Measurements from ENCODE around the gene GNG12.

GNG12 gene

DNA sequence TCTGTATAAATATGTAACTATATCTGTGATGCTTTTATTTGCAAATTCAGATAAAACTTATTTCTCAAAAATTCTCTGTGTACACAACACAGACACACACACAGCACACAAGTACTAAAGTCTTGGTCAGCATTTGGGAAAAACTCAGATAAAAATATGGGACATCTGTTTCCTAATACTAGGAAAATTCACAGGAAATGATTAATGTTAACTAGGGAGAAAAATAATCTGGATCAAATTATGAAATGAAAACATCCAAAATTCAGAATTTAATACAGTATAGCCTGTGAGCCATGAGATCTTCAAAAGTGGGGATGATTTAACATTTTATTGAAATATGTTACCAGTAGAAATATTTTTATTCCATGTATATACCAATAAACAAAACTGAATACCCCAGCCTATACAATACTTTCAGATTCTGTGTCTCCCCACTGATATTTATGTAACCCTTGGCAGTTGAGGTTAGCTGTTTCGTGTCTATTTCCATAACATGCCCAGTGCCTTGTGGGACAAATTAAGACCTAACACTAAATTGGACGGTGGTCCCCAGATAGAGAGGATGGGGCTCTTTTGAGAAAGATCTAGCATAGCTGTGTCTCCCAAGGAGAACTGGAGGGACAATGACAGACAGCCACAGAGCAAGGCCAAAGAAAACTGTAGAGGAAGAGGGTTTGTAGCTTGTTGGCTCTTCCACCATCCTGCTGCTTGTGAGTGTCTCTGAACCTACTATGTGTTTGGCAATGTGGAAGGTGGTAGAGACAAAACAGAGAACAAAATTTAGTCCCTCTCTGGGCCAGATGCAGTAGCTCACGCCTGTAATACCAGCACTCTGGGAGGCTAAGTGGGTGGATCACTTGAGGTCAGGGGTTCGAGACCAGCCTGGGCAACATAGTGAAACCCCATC is 47.2 kb downstream of the GNG12 start:
- no peak for DNase-seq (ENCODE audit: low read depth in 2 of 2)

DNA sequence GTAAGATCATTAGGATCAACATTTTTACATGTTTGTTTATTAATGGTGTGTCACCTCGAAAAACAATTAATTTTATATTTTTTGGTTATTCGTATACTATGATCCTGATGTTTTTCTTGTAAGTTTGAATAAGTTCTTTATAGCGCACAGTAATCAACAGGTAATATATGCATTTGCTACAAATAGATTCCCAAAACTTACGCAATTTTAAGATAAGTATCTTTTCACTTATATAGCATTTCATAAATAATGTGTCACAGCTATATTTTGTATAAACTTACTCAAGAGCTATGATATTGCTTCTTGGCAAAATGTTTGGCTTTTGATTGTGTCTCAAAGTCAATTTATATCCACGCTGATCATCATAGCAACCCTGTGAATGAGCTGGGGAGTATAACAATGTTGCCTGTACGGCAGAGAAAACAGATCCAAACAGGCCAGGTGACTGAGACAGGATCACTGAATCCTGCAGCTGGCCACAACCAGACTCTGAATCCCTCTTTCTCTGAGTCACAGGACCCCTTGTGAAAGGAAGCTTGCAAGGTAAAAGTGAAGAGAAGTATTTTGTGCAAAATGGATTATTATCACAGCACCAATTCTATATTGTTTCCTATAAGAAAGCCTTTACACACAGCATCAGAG is 48.6 kb downstream of the GNG12 start:
- no peak for DNase-seq (ENCODE audit: low read depth in 2 of 2)

DNA sequence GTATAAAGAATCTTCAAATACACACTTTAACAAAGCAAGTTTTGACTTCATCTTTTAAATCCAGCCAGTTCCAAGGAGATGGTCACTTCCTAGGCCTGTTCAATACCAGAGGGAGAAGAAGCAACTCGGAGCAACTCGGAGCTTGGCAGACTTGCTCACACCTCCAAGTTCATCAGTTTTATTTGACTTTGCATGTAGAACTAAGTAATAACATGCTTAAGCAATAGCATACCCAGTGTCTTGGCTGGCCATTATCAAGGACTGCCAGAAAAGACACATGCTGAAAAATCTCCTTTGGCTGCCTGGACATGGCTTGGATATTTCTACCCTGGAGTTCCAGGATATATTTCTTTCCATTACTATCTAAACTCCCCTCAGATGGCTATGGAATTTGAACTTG is 52.6 kb downstream of the GNG12 start:
- no peak for DNase-seq (ENCODE audit: low read depth in 2 of 2)

DNA sequence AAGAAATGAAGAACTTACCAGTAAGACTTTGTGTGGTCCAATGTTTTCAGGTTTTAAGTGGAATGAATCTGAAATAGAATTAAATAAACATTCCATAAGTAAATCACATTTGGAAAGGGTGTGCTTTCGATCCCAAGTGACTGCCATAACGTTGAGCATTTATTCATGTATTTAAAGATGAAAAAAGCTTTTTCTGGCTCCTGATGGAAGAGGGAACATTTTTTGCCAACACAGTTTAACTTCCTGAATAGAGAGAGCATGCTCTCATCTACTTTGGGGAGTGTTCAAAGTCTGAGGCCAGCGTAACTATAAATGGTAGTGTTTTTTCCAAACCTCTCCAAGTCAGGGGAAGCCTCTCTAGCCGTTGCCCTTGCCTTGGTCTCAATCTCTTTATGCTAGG is 55.8 kb downstream of the GNG12 start:
- DNase-seq (ENCODE audit: low read depth in 2 of 2), result no peak

DNA sequence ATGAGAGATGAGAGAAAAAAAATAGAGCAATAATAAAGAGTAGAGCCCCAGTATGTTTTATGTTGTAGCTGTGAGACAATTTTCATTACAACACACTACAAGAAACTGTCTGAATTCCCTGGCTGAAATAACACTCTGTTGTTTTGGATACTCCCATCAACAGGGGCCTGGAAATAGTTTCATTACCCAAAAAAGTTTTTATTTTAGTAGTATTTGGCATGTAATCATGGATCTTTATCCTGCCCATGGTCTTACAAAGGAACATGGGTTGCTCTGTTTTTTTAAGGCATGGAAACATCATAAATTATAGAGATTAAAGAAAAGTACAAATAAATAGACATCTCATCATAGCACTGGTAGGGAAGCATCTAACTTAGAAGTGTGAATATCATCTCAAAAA is 56.3 kb downstream of the GNG12 start:
- no peak for DNase-seq (ENCODE audit: low read depth in 2 of 2)

DNA sequence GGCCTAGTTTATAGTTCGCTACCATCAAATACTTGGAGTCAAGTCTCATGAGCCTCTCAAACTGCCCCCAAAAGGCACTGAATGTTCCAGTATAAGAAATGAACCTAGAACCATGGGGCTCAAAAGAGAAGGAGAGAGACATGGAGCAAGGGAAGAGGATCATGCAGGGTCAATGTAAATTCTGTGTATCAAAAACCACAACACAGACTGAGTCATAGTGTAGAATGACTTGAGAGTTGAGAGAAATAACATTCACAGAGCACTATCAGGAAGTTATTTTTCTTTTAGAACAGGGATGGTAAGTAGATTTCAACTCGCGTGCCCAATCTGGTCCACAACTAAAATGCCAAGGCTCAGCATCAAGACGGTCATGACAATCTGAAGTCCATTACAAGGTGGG is 59.8 kb downstream of the GNG12 start:
- DNase-seq (ENCODE audit: low read depth in 2 of 2), result no peak

DNA sequence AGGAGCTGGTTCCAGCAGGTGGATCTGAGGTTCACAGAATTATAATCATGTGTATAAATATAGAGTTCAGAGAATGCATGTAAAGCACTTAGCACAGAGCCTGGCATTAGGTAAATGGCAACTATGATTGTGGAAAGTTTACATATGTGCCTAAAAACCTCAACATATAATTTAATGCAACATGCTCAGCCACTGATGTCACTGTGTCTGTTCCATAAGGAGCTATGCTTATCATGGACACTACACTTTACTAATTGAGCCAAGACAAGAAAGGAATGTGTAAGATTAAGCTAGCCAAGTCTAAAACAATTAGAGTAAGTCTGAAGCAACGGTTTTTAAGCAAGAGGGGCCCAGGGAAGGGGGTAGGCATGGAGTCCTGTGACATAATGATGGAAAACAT is 61.5 kb downstream of the GNG12 start:
- DNase-seq (ENCODE audit: low read depth in 2 of 2), result no peak

DNA sequence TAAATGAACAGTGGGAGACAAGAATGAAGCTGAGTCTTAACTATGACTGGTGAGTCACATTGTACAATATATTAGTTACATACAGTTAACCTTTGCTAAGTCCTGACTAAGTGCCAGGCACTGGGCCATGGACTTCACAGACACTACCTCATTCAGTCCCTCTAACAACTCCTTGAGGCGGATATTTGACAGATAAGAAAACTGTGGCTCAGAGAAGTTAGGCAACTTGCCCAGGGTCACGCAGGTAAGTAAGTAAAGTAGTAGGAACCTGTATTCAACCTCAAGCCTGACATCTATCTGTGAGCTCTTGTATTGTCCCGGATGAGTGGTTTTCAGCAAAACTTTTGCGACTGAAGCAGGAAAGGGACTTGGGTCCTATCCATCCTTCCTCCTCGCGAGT is 62.1 kb downstream of the GNG12 start:
- no peak for DNase-seq (ENCODE audit: low read depth in 2 of 2)

DNA sequence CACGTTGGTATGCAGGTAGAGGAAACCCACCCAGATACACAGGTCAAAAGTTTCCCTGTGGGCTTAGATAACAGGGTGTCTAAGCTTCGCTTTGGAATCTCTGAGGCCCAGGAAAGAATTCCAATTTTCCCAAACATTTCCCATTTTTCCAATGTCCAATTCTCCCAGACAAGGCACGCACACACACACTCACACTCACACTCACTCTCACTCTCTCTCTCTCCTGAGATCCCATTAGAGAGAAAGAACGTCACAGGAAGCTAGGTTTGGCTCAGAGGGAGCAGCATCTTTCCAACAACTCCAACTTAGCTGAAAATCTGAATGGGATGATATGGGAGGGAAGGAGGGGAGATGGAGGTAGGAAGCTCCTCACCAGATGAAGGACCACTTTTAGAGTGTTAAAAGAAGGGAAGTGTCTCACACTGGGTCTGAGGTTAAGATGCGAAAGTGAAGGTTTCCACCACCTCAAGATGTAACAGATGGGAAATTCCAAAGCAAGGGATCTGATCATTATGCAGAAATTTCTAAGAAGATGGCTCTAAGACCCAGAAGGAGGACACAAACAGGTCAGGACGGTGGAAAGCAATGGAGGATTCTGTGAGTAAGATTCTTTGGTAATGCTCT is 63.5 kb downstream of the GNG12 start:
- no peak for DNase-seq (ENCODE audit: low read depth in 2 of 2)

DNA sequence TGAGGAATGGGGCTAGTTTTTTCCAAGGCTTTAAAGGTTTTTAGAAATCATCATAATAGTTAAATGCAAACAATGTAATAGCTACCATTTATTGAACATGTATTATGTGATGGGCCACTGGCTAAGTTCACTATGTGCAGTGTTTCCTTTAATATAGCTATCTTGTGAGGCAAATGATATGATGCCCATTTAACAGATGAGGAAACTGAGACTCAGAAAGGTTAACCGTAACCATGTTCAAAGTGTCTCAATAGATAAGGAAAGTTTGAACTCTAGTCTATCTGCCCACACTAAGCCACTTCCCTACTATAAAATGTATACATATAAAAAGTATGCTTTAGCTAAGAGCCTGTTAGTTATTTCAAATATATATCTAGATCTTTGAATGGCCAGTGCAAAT is 64.8 kb downstream of the GNG12 start:
- DNase-seq (ENCODE audit: low read depth in 2 of 2), result no peak

DNA sequence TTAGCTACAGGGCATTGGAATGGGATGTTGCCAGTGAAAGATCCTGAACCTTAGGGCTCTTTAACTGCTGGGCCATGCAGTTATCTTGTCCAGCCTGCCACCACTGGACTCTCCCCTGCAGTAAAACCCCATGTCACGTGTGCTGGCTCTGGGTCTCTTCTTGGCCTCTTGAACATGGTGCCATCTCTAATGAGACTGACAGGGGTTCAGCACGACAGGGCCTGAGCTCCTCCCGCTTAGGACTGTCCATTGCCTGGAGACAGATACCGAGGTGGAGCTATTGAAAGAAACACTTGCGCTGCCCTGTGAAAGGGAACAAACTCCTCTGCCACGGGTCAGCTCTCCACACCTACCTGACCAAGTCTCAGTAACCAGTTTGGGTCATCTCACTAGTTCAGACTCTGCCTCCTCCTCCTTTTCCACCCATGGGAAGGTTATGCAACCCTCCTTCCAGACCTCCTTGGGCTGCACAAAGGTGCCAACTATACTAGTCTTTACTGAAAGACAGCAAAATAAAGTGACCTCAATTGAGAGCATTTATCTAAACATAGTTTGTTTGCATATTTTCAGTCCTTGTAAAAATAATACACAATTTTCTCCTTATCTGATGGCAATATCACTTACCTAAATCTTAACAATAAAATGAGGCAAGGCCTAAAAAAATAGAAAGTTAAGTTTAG is 66.0 kb downstream of the GNG12 start:
- no peak for DNase-seq (ENCODE audit: low read depth in 2 of 2)

DNA sequence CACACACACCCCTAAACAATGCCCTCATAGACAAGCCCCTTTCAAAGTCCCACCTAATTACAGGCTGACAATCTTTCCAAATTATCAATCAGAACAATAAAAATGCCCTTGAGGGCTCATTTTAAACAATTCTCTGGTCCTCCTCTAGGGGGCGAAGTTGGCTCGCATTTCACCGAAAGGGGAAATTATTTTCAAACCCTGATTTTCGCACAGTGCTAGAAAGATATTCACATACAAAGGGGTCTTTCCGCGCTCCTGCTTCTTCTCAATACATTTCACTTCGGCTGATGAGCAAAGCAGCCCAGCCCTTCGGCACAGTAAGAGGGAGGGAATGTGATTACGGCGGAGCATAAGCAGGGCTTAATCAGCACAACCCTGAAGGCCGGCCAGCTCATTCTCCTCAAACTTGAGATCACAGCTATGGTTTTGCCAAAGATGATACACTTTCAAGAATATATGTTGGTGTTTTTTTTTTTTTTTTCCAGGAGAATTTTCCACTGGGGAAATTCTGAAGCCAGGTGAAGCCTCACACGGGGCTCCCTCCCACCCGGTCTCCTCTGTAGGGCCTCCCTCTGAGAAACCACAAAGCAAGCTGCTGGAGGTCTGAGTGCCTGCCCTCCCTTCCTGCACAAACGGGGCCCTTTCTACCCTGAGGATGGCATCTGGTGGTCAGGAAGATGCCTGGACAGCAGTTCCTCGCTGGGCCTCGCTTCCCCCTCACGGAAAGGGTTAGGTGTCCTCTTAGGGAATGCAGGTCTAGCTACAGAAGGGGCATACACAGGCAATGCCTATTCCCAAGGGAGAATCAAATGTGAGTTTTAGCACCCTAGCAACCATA is 66.9 kb downstream of the GNG12 start:
- peak; percentile 74 to 76 for DNase-seq (ENCODE audit: low read depth in 2 of 2)

DNA sequence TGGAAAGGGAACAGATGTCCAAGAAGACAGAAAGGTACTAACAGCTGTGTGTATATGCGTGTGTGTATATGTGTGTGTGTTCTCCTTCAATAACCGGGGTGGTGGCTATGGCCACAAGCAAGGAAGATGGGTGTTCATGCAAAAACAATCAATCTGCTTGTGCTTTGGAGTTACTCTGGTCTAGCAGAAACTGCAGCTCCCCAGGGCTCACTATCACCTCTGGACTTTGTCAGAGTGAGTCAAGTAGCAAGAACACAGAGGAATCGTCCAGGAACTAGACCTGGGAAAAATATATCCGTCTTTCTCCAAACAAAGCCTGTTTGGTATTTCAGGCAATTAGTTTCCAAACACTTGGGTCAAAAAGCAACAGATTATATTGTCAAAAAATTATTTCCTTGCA is 68.6 kb downstream of the GNG12 start:
- DNase-seq (ENCODE audit: low read depth in 2 of 2), result no peak

DNA sequence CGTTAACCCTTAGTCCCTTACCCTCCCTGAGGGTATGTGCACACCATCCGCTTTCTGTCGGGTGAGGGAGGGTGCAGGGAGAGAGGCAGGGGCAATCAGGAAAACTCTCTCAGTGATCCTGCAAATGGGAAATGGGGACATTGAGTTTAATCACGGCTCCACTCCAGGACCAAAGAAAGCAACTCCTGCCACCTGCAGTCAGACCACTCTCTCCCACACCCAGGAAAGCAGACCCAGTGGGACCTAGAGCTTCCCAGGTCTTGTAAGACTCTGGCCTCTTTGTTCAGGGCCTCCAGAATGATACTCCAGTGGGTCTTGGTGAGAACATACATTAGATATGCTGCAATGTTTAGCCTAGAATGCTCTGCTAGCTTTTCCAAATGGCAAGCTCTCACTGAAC is 71.5 kb downstream of the GNG12 start:
- DNase-seq (ENCODE audit: low read depth in 2 of 2), result no peak

DNA sequence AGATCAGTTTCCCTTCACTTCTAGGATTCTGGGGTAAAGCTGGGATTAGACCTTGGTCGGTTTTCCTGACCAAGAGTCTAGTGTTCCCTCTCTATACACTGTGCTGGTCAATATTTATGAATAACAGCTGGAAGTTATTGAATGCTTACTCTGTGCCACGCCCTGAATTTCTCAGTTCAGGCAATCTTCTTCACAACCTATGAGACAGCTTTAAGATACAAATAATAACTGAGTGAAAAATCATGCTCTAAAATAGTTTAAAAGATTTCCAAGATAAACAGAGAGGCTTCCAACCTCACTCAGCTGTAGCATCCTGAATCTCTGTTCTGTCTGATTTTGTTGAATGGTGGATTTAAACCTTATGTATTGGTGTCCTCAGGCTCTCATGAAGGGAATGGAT is 72.2 kb downstream of the GNG12 start:
- DNase-seq (ENCODE audit: low read depth in 2 of 2), result no peak

DNA sequence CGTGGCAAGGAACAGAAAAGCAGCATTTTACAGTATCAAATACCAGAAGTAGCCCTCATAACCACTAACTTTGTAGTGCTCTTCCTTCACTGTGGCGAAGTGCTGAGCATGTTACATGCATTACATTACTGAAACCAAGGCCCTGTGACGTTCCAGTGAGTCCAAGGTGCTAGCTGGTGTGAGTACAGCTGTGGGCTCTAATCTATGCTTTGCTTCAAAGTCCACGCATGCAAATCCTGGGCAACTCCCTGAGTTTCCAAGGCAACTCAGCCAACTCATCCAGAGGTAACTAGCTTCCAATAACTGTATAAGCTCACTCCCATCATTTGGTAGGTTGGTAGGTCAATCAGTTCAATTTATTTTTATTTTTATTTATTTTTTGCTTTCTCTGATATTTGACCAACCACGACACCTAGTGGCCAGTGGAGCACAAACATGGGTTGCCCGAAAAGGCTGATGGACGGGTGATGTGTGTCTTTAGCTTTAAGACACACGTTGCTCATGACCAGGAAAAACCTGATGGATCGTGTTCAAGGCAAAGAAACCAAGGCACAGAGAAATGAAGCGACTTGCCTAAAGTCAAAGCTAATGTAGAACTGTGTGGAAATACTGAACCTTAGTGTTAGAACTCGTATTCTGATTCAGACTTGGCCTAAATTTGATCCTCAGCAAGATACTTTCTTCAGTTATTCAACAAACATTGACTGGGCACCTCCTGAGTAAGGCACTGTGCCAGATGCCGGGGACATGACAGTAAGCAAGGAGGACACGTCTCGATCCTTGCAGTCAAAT is 73.0 kb downstream of the GNG12 start:
- DNase-seq (ENCODE audit: low read depth in 2 of 2), result no peak

DNA sequence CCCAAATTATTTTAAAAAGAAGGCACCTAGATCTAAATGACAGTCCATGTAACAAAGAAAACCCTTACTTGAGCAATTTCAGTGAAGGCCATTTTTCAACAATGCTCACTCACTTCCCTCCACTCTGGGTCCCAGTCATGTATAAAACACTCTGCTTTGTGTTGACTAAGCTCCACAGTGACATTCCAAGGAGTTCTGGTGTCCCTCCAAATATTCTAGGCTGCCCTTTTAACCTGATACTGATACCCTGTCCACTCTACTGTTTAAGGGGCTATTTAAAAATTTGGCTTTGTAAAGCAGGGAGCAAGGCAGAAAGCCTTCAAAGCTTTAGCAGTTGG is 73.6 kb downstream of the GNG12 start:
- no peak for DNase-seq (ENCODE audit: low read depth in 2 of 2)

DNA sequence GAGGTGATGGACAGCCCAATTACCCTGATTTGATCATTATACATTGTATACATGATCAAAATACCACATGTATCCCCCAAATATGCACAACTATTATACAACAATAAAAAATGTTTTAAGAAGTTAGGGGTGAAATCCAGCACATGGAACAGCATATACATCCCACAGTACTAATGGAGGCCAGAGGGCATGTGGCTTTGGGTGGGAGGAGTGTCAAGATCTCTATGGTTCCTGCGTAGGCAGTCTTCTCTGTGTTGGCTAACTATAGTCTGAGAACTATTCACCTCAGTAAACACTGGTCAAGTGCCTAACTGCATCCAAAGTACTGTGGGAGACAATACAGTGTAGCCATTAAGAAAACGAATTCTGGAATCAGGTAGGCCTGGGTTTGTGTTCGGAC is 74.2 kb downstream of the GNG12 start:
- DNase-seq (ENCODE audit: low read depth in 2 of 2), result no peak

DNA sequence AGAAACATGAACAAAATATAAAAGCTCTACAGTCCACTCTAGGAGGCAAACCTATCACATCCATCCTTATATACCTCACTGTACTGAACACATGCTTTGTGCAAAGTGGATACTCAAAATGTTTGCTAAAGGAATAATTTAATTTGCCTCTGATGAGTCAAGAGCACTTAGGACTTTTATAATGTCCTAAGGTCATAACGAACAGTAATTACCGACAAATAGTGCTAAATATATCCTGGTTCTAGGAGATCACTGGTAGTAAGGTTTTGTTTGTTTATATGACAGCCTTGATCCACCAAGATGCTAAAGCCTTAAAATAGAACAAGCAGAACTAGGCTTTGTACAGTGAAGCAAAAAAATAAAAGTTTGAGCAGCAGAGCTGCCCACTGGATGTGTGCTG is 77.6 kb downstream of the GNG12 start:
- no peak for DNase-seq (ENCODE audit: low read depth in 2 of 2)

DNA sequence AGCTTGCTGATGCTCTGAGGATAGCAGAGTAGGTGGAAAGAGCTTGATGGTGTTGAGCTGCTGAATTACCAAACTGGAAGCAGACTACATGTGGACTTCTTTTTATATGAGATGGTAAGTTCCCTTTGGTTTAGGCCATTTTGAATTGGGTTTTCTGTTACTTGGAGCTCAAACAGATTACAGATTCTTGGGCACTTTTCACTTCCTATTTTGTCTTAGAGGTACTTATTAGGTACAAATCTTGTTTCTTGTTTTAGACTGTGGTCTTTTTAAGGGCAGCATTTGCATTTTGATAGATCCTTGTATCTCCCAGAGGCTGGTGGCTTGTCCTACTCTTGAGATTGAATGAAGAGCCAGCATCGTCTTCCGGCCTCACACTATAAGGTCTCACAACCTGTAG is 78.1 kb downstream of the GNG12 start:
- DNase-seq (ENCODE audit: low read depth in 2 of 2), result no peak

DNA sequence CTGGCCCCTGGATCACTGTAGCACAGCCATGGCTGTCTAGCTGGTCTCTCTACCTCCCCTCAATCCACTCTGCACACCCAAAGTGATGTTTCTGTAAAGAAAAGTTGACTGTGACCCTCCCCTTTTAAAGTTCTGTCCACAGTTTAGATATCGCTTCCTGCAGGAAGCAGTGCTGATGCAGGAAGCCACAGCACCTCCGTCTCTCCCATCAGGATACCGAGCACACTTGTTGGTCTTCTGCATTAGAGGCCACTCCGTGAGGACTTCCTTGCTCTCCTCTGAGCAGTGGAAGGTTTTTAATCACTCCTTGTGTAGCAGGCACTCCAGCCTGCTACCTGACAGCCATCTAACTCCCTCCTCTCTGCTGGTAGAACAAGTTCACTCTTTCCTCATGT is 78.7 kb downstream of the GNG12 start:
- DNase-seq (ENCODE audit: low read depth in 2 of 2), result no peak

All from fibroblast of skin of left quadriceps (primary cell).